ENCODE results near the gene SPON1.

- TF ChIP-seq REST (IDR thresholded peaks at IDR 0.05; ENCODE audit: low read depth, low read length) = no peak
- no peak for TF ChIP-seq EZH2 (IDR thresholded peaks at IDR 0.05; ENCODE audit: borderline replicate concordance, control insufficient read depth, low read depth, low read length)
- no peak for TF ChIP-seq ZNF622 (IDR thresholded peaks at IDR 0.05)
- no peak for TF ChIP-seq CTCF (IDR thresholded peaks at IDR 0.05 in 2 of 3, conservative IDR thresholded peaks at IDR 0.05 in 1 of 3; ENCODE audit: control insufficient read depth in 2 of 3, extremely low read depth in 1 of 3, insufficient read depth in 1 of 3, low read depth in 3 of 3, low read length in 3 of 3)
- no peak for TF ChIP-seq RAD51 (IDR thresholded peaks at IDR 0.05)
- no peak for TF ChIP-seq GABPA (IDR thresholded peaks at IDR 0.05; ENCODE audit: low read depth)
- TF ChIP-seq EP300 (IDR thresholded peaks at IDR 0.05; ENCODE audit: borderline replicate concordance in 1 of 2, control insufficient read depth in 1 of 2, low read depth in 2 of 2, low read length in 2 of 2) = no peak
- no peak for TF ChIP-seq SMC3 (IDR thresholded peaks at IDR 0.05; ENCODE audit: borderline replicate concordance, low read length)
- TF ChIP-seq RAD21 (IDR thresholded peaks at IDR 0.05; ENCODE audit: insufficient read depth, low read depth, low read length) = no peak
- no peak for TF ChIP-seq YBX1 (IDR thresholded peaks at IDR 0.05)
- no peak for TF ChIP-seq ZBTB11 (CRISPR knock-in tag; IDR thresholded peaks at IDR 0.05)
- no peak for TF ChIP-seq TCF12 (IDR thresholded peaks at IDR 0.05; ENCODE audit: low read depth, low read length)
Observed at GRCh38 chr11:14186046-14186775, 223.7 kb downstream of the SPON1 start.
